SJCRH30 (cell line): ENCODE data around the gene CORO1C. TPM values are rescaled to one million over a fixed set of nuclear protein-coding genes. Genes with fewer than 3 reads are reported as not detected.

Experiments
- DNase-seq, 2 experiments: peaks; one replicate each; pipeline ENCODE4 v3.0.0-alpha.2; 2015 to 2020
- H3K27ac ChIP-seq: fragments of 250-450 bp; sonication (Bioruptor Pico); 2 replicates; pipeline ENCODE4 v1.5.1; 2020; ENCODE audit warnings: mild to moderate bottlenecking, moderate library complexity
- H3K27me3 ChIP-seq: fragments of 250-450 bp; sonication (Bioruptor Pico); 2 replicates; pipeline ENCODE4 v1.5.1; 2020; ENCODE audit warnings: mild to moderate bottlenecking, moderate library complexity
- H3K36me3 ChIP-seq: fragments of 250-450 bp; sonication (Bioruptor Pico); 2 replicates; pipeline ENCODE4 v1.5.1; 2020; ENCODE audit warnings: mild to moderate bottlenecking, moderate library complexity
- H3K4me1 ChIP-seq: fragments of 250-450 bp; sonication (Bioruptor Pico); 2 replicates; pipeline ENCODE4 v1.5.1; 2020; ENCODE audit warnings: mild to moderate bottlenecking, moderate library complexity
- H3K4me3 ChIP-seq: fragments of 250-450 bp; sonication (Bioruptor Pico); 2 replicates; pipeline ENCODE4 v1.5.1; 2020; ENCODE audit warnings: mild to moderate bottlenecking, moderate library complexity
- H3K9me3 ChIP-seq: fragments of 250-450 bp; sonication (Bioruptor Pico); replicated peaks from 2 replicates; pipeline ENCODE4 v1.5.1; 2020; ENCODE audit warnings: mild to moderate bottlenecking, moderate library complexity
- total RNA-seq: library from RNA; depleted of rRNA; stranded (reverse); fragments of >200 nt; shearing (Covaris generic); gene quantifications from 2 replicates; pipeline ENCODE4 v1.2.3, GENCODE V29; 2014

The CORO1C gene
- total RNA-seq, 1 experiment from 2014 or later, result 113 TPM

- H3K27me3 ChIP-seq, result no peaks in the 10 kb centered on the region
- H3K27ac ChIP-seq, result no peak overlapping the region
- no peaks in the 10 kb centered on the region for H3K9me3 ChIP-seq
- no peaks in the 10 kb centered on the region for H3K36me3 ChIP-seq
- no peak overlapping the region for H3K4me3 ChIP-seq
- peaks cover 16% of the 10 kb centered on the region for H3K4me1 ChIP-seq
- no peak for DNase-seq
Measured at GRCh38 chr12:108605690-108606406, 125.5 kb downstream of the CORO1C start.

GRCh38 chr12:108605000-108605689 lies 126.2 kb downstream of the CORO1C start:
- Histone ChIP-seq H3K27ac (no peak overlapping the region), H3K27me3 (no peaks in the 10 kb centered on the region), H3K9me3 (no peaks in the 10 kb centered on the region), H3K4me3 (no peak overlapping the region), H3K36me3 (no peaks in the 10 kb centered on the region), H3K4me1 (peaks cover 14% of the 10 kb centered on the region)
- DNase-seq, result no peak

- Histone ChIP-seq H3K36me3 (no peaks in the 10 kb centered on the region), H3K27me3 (no peaks in the 10 kb centered on the region), H3K4me3 (no peak overlapping the region), H3K9me3 (no peaks in the 10 kb centered on the region), H3K4me1 (peaks cover 9% of the 10 kb centered on the region; the same call in 1 of the 2 replicates), H3K27ac (no peak overlapping the region)
- DNase-seq, result no peak
Measured at GRCh38 chr12:108604208-108604941, 126.9 kb downstream of the CORO1C start.

GRCh38 chr12:108603743-108604142 lies 127.6 kb downstream of the CORO1C start:
- H3K9me3 ChIP-seq, result no peaks in the 10 kb centered on the region
- no peak for DNase-seq
- no peaks in the 10 kb centered on the region for H3K36me3 ChIP-seq
- H3K27ac ChIP-seq, result no peak overlapping the region
- H3K27me3 ChIP-seq, result no peaks in the 10 kb centered on the region
- no peak overlapping the region for H3K4me3 ChIP-seq
- H3K4me1 ChIP-seq, result peaks cover 14% of the 10 kb centered on the region; the same call in 1 of the 2 replicates

GRCh38 chr12:108602976-108603704 lies 128.2 kb downstream of the CORO1C start:
- no peak overlapping the region for H3K4me3 ChIP-seq
- no peaks in the 10 kb centered on the region for H3K36me3 ChIP-seq
- no peaks in the 10 kb centered on the region for H3K9me3 ChIP-seq
- H3K27me3 ChIP-seq, result no peaks in the 10 kb centered on the region
- no peak overlapping the region for H3K27ac ChIP-seq
- DNase-seq, result no peak
- peaks cover 15% of the 10 kb centered on the region; the same call in 1 of the 2 replicates for H3K4me1 ChIP-seq

GRCh38 chr12:108602209-108602705 lies 129.1 kb downstream of the CORO1C start:
- no peaks in the 10 kb centered on the region for H3K36me3 ChIP-seq
- H3K4me3 ChIP-seq, result no peak overlapping the region
- peaks cover 15% of the 10 kb centered on the region; the same call in 1 of the 2 replicates for H3K4me1 ChIP-seq
- no peaks in the 10 kb centered on the region for H3K27me3 ChIP-seq
- DNase-seq, result no peak
- no peak overlapping the region for H3K27ac ChIP-seq
- H3K9me3 ChIP-seq, result no peaks in the 10 kb centered on the region

GRCh38 chr12:108600702-108601007 lies 130.7 kb downstream of the CORO1C start:
- Histone ChIP-seq H3K4me3 (no peak overlapping the region), H3K36me3 (no peaks in the 10 kb centered on the region), H3K27ac (no peak overlapping the region), H3K9me3 (no peaks in the 10 kb centered on the region), H3K27me3 (no peaks in the 10 kb centered on the region), H3K4me1 (peaks cover 18% of the 10 kb centered on the region; the same call in 1 of the 2 replicates)
- peak; percentile 30 to 54 for DNase-seq

GRCh38 chr12:108599948-108600701 lies 131.2 kb downstream of the CORO1C start:
- Histone ChIP-seq H3K9me3 (no peaks in the 10 kb centered on the region), H3K4me3 (no peak overlapping the region), H3K4me1 (peaks cover 18% of the 10 kb centered on the region; the same call in 1 of the 2 replicates), H3K27me3 (no peaks in the 10 kb centered on the region), H3K36me3 (no peaks in the 10 kb centered on the region), H3K27ac (no peak overlapping the region)
- DNase-seq, result no peak

GRCh38 chr12:108599541-108599940 lies 131.8 kb downstream of the CORO1C start:
- Histone ChIP-seq H3K9me3 (no peaks in the 10 kb centered on the region), H3K4me1 (peaks cover 15% of the 10 kb centered on the region; the same call in 1 of the 2 replicates), H3K4me3 (no peak overlapping the region), H3K27me3 (no peaks in the 10 kb centered on the region), H3K36me3 (no peaks in the 10 kb centered on the region), H3K27ac (no peak overlapping the region)
- no peak for DNase-seq

- DNase-seq, result no peak
- Histone ChIP-seq H3K9me3 (no peaks in the 10 kb centered on the region), H3K36me3 (no peaks in the 10 kb centered on the region), H3K27ac (peak overlapping the region; percentile 6; the same call in 1 of the 2 replicates), H3K27me3 (no peaks in the 10 kb centered on the region), H3K4me1 (peaks cover 15% of the 10 kb centered on the region; the same call in 1 of the 2 replicates), H3K4me3 (peak overlapping the region; percentile 61)
Measured at GRCh38 chr12:108598553-108599250, 132.6 kb downstream of the CORO1C start.

GRCh38 chr12:108597559-108598471 lies 133.5 kb downstream of the CORO1C start, which contains the start of gene TMEM119:
TSS of gene TMEM119 (minus strand) at chr12:108598084. CDS start at chr12:108592383, 5,701 bp downstream.
- H3K4me3 ChIP-seq, result peak within 1 kb of the TSS; percentile 61
- peak; percentile 78 to 81 for DNase-seq
- peak within 1 kb of the TSS; percentile 6; the same call in 1 of the 2 replicates for H3K27ac ChIP-seq
- H3K9me3 ChIP-seq, result no peaks in the 10 kb centered on the region
- no peaks in the 10 kb centered on the region for H3K27me3 ChIP-seq
- no peaks in the 10 kb centered on the region for H3K36me3 ChIP-seq
- H3K4me1 ChIP-seq, result peaks cover 15% of the 10 kb centered on the region; the same call in 1 of the 2 replicates

- H3K4me1 ChIP-seq, result peaks cover 15% of the 10 kb centered on the region; the same call in 1 of the 2 replicates
- H3K27ac ChIP-seq, result no peak overlapping the region
- DNase-seq, result no peak
- H3K36me3 ChIP-seq, result no peaks in the 10 kb centered on the region
- H3K4me3 ChIP-seq, result peak overlapping the region; percentile 61
- H3K9me3 ChIP-seq, result no peaks in the 10 kb centered on the region
- no peaks in the 10 kb centered on the region for H3K27me3 ChIP-seq
Measured at GRCh38 chr12:108596854-108597558, 134.3 kb downstream of the CORO1C start.
